SIG-M5 treated with dmso at 0.1 percent for 504 hours (cell line): ENCODE data around the gene ITPRIP.
A peak's percentile ranks its signal among the peaks of the same experiment; 100 is the strongest.

ENCODE experiments used
- DNase-seq: peaks from one replicate; lab custom pipeline; 2025; ENCODE audit not compliant: unreplicated experiment; lab: John Stamatoyannopoulos, UW

ITPRIP gene

GRCh38 chr10:104309980-104310978, 28.0 kb downstream of the ITPRIP start:
- DNase-seq: no peak

- DNase-seq: no peak
Observed at GRCh38 chr10:104308439-104308903, 29.8 kb downstream of the ITPRIP start.

- no peak for DNase-seq
Observed at GRCh38 chr10:104307576-104308438, 30.5 kb downstream of the ITPRIP start.

- DNase-seq: no peak
Observed at GRCh38 chr10:104306897-104307296, 31.4 kb downstream of the ITPRIP start.

- DNase-seq: no peak
Observed at GRCh38 chr10:104304927-104305326, 33.3 kb downstream of the ITPRIP start.

- no peak for DNase-seq
Observed at GRCh38 chr10:104304356-104304745, 33.9 kb downstream of the ITPRIP start.

- no peak for DNase-seq
Observed at GRCh38 chr10:104303594-104304355, 34.5 kb downstream of the ITPRIP start.

GRCh38 chr10:104301907-104302690, 36.2 kb downstream of the ITPRIP start:
- DNase-seq: no peak

GRCh38 chr10:104300736-104301292, 37.5 kb downstream of the ITPRIP start:
- DNase-seq: no peak

- DNase-seq: no peak
Observed at GRCh38 chr10:104300002-104300735, 38.1 kb downstream of the ITPRIP start.

GRCh38 chr10:104299031-104299904, 39.0 kb downstream of the ITPRIP start:
- no peak for DNase-seq

GRCh38 chr10:104297697-104298660, 40.3 kb downstream of the ITPRIP start:
- DNase-seq: no peak

- no peak for DNase-seq
Observed at GRCh38 chr10:104296687-104297436, 41.4 kb downstream of the ITPRIP start.

- no peak for DNase-seq
Observed at GRCh38 chr10:104293781-104294321, 44.4 kb downstream of the ITPRIP start.

GRCh38 chr10:104293011-104293410, 45.3 kb downstream of the ITPRIP start:
- DNase-seq: no peak

- peak; percentile 81 for DNase-seq
Observed at GRCh38 chr10:104291439-104291951, 46.8 kb downstream of the ITPRIP start.
